SH-SY5Y (cell line): ENCODE measurements around the gene CCK.

Experiments used
- GATA2 ChIP-seq: IDR thresholded peaks from 2 replicates; pipeline ENCODE4 v1.6.1; 2011; ENCODE audit warnings: mild to moderate bottlenecking, low read depth, low read length
- GATA3 ChIP-seq: IDR thresholded peaks from 2 replicates; pipeline ENCODE4 v1.6.1; 2011; ENCODE audit warnings: low read depth, mild to moderate bottlenecking, low read length, moderate library complexity

GRCh38 chr3:42246091-42246490 lies 19.9 kb downstream of the CCK start:
- no peak for TF ChIP-seq GATA2
- TF ChIP-seq GATA3: no peak
